Middle frontal gyrus (tissue), 1 donor: ENCODE measurements around the gene ZNF77.
"Not testable (repeated sequence)": the region's sequence is repeated elsewhere in the genome, so short reads cannot be mapped to it uniquely, and the experiment has no call there.

ENCODE experiments used
- DNase-seq: peaks from one replicate; pipeline ENCODE4 v3.0.0-alpha.2; 2015; ENCODE audit warnings: low spot score; ENCODE audit errors: extremely low spot score

Gene ZNF77

GRCh38 chr19:2944775-2945574, at the start of gene ZNF77:
Gene ZNF77 (minus strand): TSS chr19:2944971. CDS start chr19:2944840, 131 bp downstream.
- peak; percentile 96 for DNase-seq

- no peak for DNase-seq
Observed at GRCh38 chr19:2993579-2993978, 48.8 kb upstream of the ZNF77 start.

GRCh38 chr19:2992958-2993357, 48.2 kb upstream of the ZNF77 start:
- no peak for DNase-seq

- not testable (repeated sequence) for DNase-seq
Observed at GRCh38 chr19:2992333-2992732, 47.6 kb upstream of the ZNF77 start.

GRCh38 chr19:2989236-2989946, 44.6 kb upstream of the ZNF77 start:
- no peak for DNase-seq

- no peak for DNase-seq
Observed at GRCh38 chr19:2988568-2988967, 43.8 kb upstream of the ZNF77 start.

GRCh38 chr19:2987797-2988196, 43.0 kb upstream of the ZNF77 start:
- no peak for DNase-seq

GRCh38 chr19:2986951-2987524, 42.3 kb upstream of the ZNF77 start:
- DNase-seq, result no peak

GRCh38 chr19:2984215-2984528, 39.4 kb upstream of the ZNF77 start:
- no peak for DNase-seq

GRCh38 chr19:2983351-2984214, 38.8 kb upstream of the ZNF77 start:
- no peak for DNase-seq

GRCh38 chr19:2982983-2983350, 38.2 kb upstream of the ZNF77 start:
- no peak for DNase-seq

- no peak for DNase-seq
Observed at GRCh38 chr19:2982561-2982960, 37.8 kb upstream of the ZNF77 start.

GRCh38 chr19:2981898-2982297, 37.1 kb upstream of the ZNF77 start:
- DNase-seq, result no peak

- no peak for DNase-seq
Observed at GRCh38 chr19:2978772-2979171, 34.0 kb upstream of the ZNF77 start.

- DNase-seq, result no peak
Observed at GRCh38 chr19:2978166-2978767, 33.5 kb upstream of the ZNF77 start.

GRCh38 chr19:2977746-2978138, 33.0 kb upstream of the ZNF77 start:
- no peak for DNase-seq

GRCh38 chr19:2977001-2977745, 32.4 kb upstream of the ZNF77 start, which contains the start of gene TLE6:
Gene TLE6 (plus strand): TSS chr19:2977564. CDS start chr19:2978234, 670 bp downstream.
- peak; percentile 82 for DNase-seq

- DNase-seq, result no peak
Observed at GRCh38 chr19:2976609-2977000, 31.8 kb upstream of the ZNF77 start.

- no peak for DNase-seq
Observed at GRCh38 chr19:2974342-2975041, 29.7 kb upstream of the ZNF77 start.

GRCh38 chr19:2973229-2973628, 28.5 kb upstream of the ZNF77 start:
- DNase-seq, result no peak
